Karpas-422 (cell line): ENCODE measurements around the gene HPN. TPM values are rescaled to one million over a fixed set of nuclear protein-coding genes. Genes with fewer than 3 reads are reported as not detected.

Experiments
- DNase-seq: peaks from one replicate; pipeline ENCODE4 v3.0.0-alpha.2; 2015
- H2AFZ ChIP-seq: fragments of 200-600 bp; sonication (generic); 2 replicates; pipeline ENCODE4 v1.6.1; 2014; ENCODE audit warnings: antibody characterized with exemption, low read length, mixed read lengths
- H3K27ac ChIP-seq: fragments of 200-600 bp; sonication (generic); 2 replicates; pipeline ENCODE4 v1.5.1; 2014; ENCODE audit warnings: mild to moderate bottlenecking, low read length, moderate library complexity
- H3K27me3 ChIP-seq: fragments of 200-600 bp; sonication (generic); 2 replicates; pipeline ENCODE4 v1.6.1; 2014; ENCODE audit warnings: low read length, mixed read lengths
- H3K36me3 ChIP-seq: fragments of 200-600 bp; sonication (generic); 2 replicates; pipeline ENCODE4 v1.6.1; 2014; ENCODE audit warnings: low read length, mixed read lengths; ENCODE audit not compliant: insufficient read depth
- H3K4me1 ChIP-seq: fragments of 200-600 bp; sonication (generic); 2 replicates; pipeline ENCODE4 v1.6.1; 2014; ENCODE audit warnings: mild to moderate bottlenecking, low read length, mixed read lengths
- H3K4me2 ChIP-seq: fragments of 200-600 bp; sonication (generic); 2 replicates; pipeline ENCODE4 v1.6.1; 2014; ENCODE audit warnings: low read length, low read depth, mild to moderate bottlenecking; ENCODE audit not compliant: poor library complexity, severe bottlenecking
- H3K4me3 ChIP-seq: fragments of 200-600 bp; sonication (generic); 2 replicates; pipeline ENCODE4 v1.5.1; 2014; ENCODE audit warnings: mild to moderate bottlenecking, antibody characterized with exemption, low read length, mixed read lengths
- H3K79me2 ChIP-seq: fragments of 200-600 bp; sonication (generic); 2 replicates; pipeline ENCODE4 v1.6.1; 2014; ENCODE audit warnings: mild to moderate bottlenecking, low read length, mixed read lengths
- H3K9ac ChIP-seq: fragments of 200-600 bp; sonication (generic); 2 replicates; pipeline ENCODE4 v1.6.0; 2014; ENCODE audit warnings: low read length
- H3K9me2 ChIP-seq: fragments of 200-600 bp; sonication (generic), shearing (Covaris generic); replicated peaks from 2 replicates; pipeline ENCODE4 v1.6.0; 2014; ENCODE audit warnings: mild to moderate bottlenecking, low read length, moderate library complexity; ENCODE audit not compliant: insufficient read depth
- H3K9me3 ChIP-seq: fragments of 300-700, 200-600 bp; sonication (generic); 2 replicates; pipeline ENCODE4 v1.6.1; 2014; ENCODE audit warnings: low read length, mixed read lengths
- H4K20me1 ChIP-seq: fragments of 200-600 bp; sonication (generic); 2 replicates; pipeline ENCODE4 v1.6.1; 2014; ENCODE audit warnings: mild to moderate bottlenecking, antibody characterized with exemption, low read length, low read depth; ENCODE audit not compliant: insufficient read depth
- total RNA-seq: library from RNA; depleted of rRNA; stranded (reverse); fragments of >200 nt; shearing (Covaris generic); gene quantifications from 2 replicates; pipeline ENCODE4 v1.2.3, GENCODE V29; 2014; ENCODE audit warnings: low replicate concordance

Gene HPN
- total RNA-seq, 1 experiment from 2014 or later, result 0.11 TPM

DNA sequence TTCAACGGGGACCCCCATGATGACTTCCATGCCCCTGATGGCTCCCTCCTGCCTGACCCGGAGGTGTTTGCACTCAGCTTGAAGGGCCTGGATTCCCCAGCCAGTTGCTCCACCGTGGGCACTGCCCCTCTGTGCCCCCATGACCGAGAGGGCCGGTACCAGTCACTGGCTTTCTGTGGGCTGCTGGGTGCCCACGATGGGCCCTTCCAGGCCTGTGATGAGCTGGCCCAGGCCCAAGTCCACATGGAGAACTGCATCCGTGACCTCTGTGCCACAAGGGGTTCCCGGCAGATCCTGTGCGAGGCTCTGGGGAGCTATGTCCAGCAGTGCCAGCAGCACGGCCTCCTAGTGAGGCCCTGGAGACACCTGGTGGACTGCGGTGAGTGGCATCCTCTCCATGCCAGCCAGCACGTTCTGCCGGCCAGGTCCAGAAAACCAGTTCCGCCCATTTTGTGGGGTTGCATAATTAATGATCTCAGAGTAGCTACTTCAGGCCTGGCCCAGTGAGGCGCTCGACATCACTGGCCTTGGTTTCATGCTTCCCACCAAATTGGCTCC lies 39.2 kb downstream of the HPN start:
- no peaks in the 10 kb centered on the region for H4K20me1 ChIP-seq
- no peak overlapping the region for H3K9ac ChIP-seq
- H3K4me2 ChIP-seq, result no peak overlapping the region
- DNase-seq, result no peak
- H2AFZ ChIP-seq, result no peak overlapping the region
- H3K4me1 ChIP-seq, result peaks cover 30% of the 10 kb centered on the region
- H3K9me2 ChIP-seq, result no peaks in the 10 kb centered on the region
- H3K4me3 ChIP-seq, result no peak overlapping the region
- no peak overlapping the region for H3K27ac ChIP-seq
- H3K9me3 ChIP-seq, result no peaks in the 10 kb centered on the region
- H3K79me2 ChIP-seq, result no peaks in the 10 kb centered on the region
- no peaks in the 10 kb centered on the region for H3K27me3 ChIP-seq
- no peaks in the 10 kb centered on the region for H3K36me3 ChIP-seq

DNA sequence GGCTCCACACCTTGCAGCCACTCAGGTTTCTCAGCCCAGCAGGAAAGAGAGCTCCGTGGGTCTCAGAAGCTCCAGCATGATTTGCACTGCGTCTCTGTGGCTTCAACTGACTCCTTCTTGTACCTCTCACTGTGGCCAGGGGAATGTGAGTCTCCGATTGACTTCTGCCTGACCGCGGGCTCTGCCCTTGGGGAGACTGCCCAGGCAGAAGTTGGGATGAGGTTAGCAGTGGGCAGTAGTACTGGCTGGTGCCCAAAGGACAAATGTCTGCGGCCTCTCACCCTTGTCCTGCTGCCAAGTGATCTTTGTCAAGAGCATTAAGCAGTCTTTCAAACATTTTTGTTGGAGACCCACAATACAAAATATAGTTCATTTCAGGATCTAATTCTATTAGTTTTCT lies 39.7 kb downstream of the HPN start:
- H3K27ac ChIP-seq, result no peak overlapping the region
- H3K9me2 ChIP-seq, result no peaks in the 10 kb centered on the region
- no peak overlapping the region for H3K4me2 ChIP-seq
- no peak overlapping the region for H3K9ac ChIP-seq
- H3K27me3 ChIP-seq, result no peaks in the 10 kb centered on the region
- no peak overlapping the region for H3K4me3 ChIP-seq
- no peaks in the 10 kb centered on the region for H3K79me2 ChIP-seq
- H4K20me1 ChIP-seq, result no peaks in the 10 kb centered on the region
- H3K4me1 ChIP-seq, result peaks cover 35% of the 10 kb centered on the region
- no peak overlapping the region for H2AFZ ChIP-seq
- no peak for DNase-seq
- H3K36me3 ChIP-seq, result no peaks in the 10 kb centered on the region
- H3K9me3 ChIP-seq, result no peaks in the 10 kb centered on the region

DNA sequence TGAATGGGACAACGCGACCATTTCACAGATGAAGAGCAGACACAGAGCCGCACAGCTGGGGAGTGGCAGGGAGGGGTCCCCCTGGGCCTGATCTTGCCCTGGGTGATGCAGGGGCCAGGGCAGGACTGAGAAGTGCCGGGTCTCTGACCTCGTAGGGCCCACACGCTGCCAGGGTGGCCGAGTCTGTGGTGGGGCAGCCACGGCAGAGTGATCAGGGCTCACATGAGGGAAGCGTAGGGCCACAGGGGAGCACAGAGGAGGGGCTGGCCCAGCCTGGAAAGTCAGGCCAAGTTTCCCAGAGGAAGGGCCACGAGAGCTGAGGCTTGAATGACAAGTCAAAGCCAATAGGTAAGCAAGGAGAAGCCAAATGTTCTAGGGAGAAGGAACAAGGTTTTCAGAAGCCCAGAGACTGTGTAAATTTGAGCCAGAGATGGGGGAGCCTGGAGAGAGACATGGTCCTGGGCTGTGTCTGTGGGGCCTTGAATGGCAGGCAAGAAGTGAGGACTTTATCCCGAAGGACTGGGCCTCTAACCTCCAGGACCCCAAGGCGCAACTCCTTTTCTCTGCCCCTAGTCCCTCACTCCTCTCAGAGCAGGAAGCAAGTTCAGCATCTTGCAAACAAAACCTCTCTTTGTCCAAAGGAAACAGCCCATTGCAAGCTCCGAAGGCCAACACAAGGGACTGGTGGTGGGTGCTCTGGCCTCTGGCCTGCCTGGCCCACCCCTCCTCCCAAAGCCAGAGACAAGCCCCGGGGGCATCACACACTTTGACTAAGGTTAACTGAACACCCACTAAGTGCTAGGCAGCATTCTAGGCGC lies 42.4 kb downstream of the HPN start:
- no peak overlapping the region for H3K4me3 ChIP-seq
- no peaks in the 10 kb centered on the region for H4K20me1 ChIP-seq
- peak overlapping the region; percentile 68 for H2AFZ ChIP-seq
- peaks cover 50% of the 10 kb centered on the region for H3K4me1 ChIP-seq
- peak overlapping the region; percentile 58 for H3K9ac ChIP-seq
- no peaks in the 10 kb centered on the region for H3K79me2 ChIP-seq
- no peaks in the 10 kb centered on the region for H3K9me3 ChIP-seq
- no peaks in the 10 kb centered on the region for H3K27me3 ChIP-seq
- peak overlapping the region; percentile 53 for H3K4me2 ChIP-seq
- H3K27ac ChIP-seq, result peak overlapping the region; percentile 98
- H3K36me3 ChIP-seq, result no peaks in the 10 kb centered on the region
- no peaks in the 10 kb centered on the region for H3K9me2 ChIP-seq
- peak; percentile 57 for DNase-seq

DNA sequence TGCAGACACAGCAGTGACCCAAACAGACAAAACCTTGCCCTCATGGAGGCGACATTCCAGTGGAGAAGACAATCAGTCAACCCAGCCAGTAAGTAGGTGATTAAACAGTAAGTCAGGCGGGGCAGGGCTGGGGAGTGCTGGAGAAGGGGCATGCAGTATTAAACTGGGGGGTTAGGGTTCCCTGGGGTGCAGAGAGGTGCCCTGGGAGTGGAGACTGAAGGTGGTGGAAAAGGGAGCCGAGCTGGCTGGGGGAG lies 42.9 kb downstream of the HPN start:
- Histone ChIP-seq H3K4me3 (no peak overlapping the region), H3K27me3 (no peaks in the 10 kb centered on the region), H4K20me1 (no peaks in the 10 kb centered on the region), H3K27ac (peak overlapping the region; percentile 98), H3K9ac (peak overlapping the region; percentile 58), H3K36me3 (no peaks in the 10 kb centered on the region), H3K4me2 (peak overlapping the region; percentile 53), H3K79me2 (no peaks in the 10 kb centered on the region), H3K9me3 (no peaks in the 10 kb centered on the region), H3K9me2 (no peaks in the 10 kb centered on the region), H3K4me1 (peaks cover 50% of the 10 kb centered on the region), H2AFZ (peak overlapping the region; percentile 68; the same call in 1 of the 2 replicates)
- DNase-seq, result no peak

DNA sequence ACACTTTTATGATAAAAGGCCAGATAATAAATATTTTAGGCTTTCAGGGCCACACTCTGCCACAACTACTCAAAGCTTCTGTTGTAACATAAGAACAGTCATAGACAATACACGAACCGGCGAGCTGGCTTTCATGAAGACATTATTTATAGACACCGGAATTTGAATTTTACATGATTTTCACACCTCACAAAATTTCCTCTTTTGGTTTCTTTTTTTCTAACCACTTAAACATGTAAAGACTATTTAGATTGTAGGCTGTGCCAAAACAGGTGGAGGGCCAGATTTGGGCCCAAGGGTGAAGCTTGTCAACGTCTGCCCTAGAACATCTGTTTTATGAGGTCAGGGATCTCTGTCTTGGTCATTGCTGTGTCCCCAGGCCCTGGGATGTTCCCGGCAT lies 44.4 kb downstream of the HPN start:
- peak overlapping the region; percentile 82 for H3K9ac ChIP-seq
- peak overlapping the region; percentile 39 for H3K4me3 ChIP-seq
- H4K20me1 ChIP-seq, result no peaks in the 10 kb centered on the region
- H3K36me3 ChIP-seq, result no peaks in the 10 kb centered on the region
- H3K9me3 ChIP-seq, result no peaks in the 10 kb centered on the region
- peak overlapping the region; percentile 98 for H3K27ac ChIP-seq
- DNase-seq, result peak; percentile 93
- peak overlapping the region; percentile 4; the same call in 1 of the 2 replicates for H2AFZ ChIP-seq
- no peaks in the 10 kb centered on the region for H3K79me2 ChIP-seq
- H3K4me1 ChIP-seq, result peaks cover 60% of the 10 kb centered on the region
- no peaks in the 10 kb centered on the region for H3K9me2 ChIP-seq
- H3K27me3 ChIP-seq, result no peaks in the 10 kb centered on the region
- H3K4me2 ChIP-seq, result peak overlapping the region; percentile 65

DNA sequence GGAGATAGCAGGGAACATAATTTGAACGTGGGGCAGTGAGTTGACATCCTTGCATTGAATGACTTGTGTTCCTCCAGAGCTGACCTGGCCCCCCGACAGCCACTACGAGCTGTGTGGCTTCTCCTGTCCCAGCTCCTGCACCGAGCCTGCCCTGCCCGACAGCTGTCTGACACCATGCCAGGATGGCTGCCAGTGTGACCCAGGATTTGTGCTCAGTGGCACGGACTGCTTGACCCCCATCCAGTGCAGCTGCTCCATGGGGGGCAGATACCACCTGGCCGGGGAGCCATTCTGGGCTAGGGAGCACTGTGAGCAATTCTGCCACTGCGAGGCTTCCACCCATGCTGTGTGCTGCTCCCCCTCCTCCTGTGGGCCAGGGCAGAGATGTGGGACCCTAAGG lies 44.9 kb downstream of the HPN start:
- peak overlapping the region; percentile 65 for H3K4me2 ChIP-seq

DNA sequence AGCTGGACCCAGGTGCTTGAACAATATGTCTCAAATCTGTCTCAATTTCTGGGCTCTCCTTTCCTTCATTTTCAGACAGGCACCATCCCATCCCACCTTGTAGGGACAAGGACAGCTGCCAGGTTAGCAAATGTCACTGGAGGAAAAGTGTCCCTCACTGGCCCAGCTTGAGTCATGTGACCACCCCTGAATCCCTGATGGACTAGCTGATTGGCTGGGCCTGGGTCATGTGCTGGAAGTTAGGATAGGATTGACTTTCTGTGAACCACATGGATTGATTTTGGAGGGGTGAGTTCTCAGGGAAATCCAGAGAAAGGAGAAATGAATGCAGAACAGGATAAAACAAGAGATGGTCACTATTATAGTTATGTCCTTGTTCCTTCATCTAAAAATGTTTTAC lies 45.9 kb downstream of the HPN start:
- H3K9ac ChIP-seq, result no peak overlapping the region
- no peak overlapping the region for H3K4me3 ChIP-seq
- H3K79me2 ChIP-seq, result no peaks in the 10 kb centered on the region
- no peaks in the 10 kb centered on the region for H4K20me1 ChIP-seq
- H3K4me1 ChIP-seq, result peaks cover 61% of the 10 kb centered on the region
- no peak overlapping the region for H2AFZ ChIP-seq
- H3K9me3 ChIP-seq, result no peaks in the 10 kb centered on the region
- H3K36me3 ChIP-seq, result no peaks in the 10 kb centered on the region
- no peaks in the 10 kb centered on the region for H3K27me3 ChIP-seq
- peak overlapping the region; percentile 98 for H3K27ac ChIP-seq
- no peak for DNase-seq
- H3K4me2 ChIP-seq, result no peak overlapping the region
- no peaks in the 10 kb centered on the region for H3K9me2 ChIP-seq

More for the DNA sequence above, 44.9 kb downstream of the HPN start:
- Histone ChIP-seq H3K79me2 (no peaks in the 10 kb centered on the region), H3K9ac (peak overlapping the region; percentile 66), H3K4me3 (peak overlapping the region; percentile 25; the same call in 1 of the 2 replicates), H2AFZ (peak overlapping the region; percentile 4; the same call in 1 of the 2 replicates), H3K27ac (peak overlapping the region; percentile 98), H4K20me1 (no peaks in the 10 kb centered on the region), H3K9me3 (no peaks in the 10 kb centered on the region), H3K27me3 (no peaks in the 10 kb centered on the region), H3K36me3 (no peaks in the 10 kb centered on the region), H3K4me1 (peaks cover 61% of the 10 kb centered on the region), H3K9me2 (no peaks in the 10 kb centered on the region)
- no peak for DNase-seq

DNA sequence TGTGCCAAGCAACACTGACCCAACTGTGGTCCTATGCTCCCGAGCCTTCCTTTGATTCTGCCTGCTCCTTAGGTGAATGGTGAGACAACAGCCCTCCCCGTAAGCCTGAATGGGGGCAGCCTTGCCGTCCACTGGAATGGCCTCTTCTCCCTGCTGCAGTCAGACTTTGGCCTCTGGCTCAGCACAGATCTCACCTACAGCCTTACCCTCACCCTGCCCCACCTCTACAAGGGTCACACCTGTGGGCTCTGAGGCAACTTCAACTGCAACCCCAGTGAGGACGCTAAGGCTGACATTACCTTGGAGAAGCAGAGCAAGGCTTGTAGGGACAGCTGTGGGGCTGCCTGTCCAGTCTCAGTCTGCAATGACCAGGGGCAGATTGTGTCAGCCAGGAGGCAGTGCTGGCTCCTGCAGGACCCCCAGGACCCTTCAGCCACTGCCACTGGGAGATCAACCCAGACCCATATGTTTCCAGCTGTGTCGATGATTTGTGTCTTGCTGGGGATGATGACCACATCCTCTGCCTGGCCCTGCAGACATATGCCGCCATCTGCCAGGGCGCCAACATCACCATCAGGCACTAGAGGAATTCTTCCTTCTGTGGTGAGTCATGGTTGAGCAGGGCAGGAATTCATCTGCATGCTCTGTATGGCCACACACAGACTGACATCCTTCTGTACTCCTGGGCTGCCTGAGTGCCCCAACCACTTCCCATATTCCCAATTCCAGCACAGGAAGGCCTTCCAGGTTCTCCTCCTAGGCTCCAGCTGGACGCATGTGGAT lies 46.8 kb downstream of the HPN start:
- no peak for DNase-seq
- H3K9ac ChIP-seq, result no peak overlapping the region
- H3K4me3 ChIP-seq, result no peak overlapping the region
- H3K36me3 ChIP-seq, result no peaks in the 10 kb centered on the region
- no peak overlapping the region for H2AFZ ChIP-seq
- H4K20me1 ChIP-seq, result no peaks in the 10 kb centered on the region
- H3K4me2 ChIP-seq, result no peak overlapping the region
- H3K79me2 ChIP-seq, result no peaks in the 10 kb centered on the region
- no peaks in the 10 kb centered on the region for H3K9me2 ChIP-seq
- no peaks in the 10 kb centered on the region for H3K27me3 ChIP-seq
- H3K27ac ChIP-seq, result no peak overlapping the region
- H3K4me1 ChIP-seq, result peaks cover 55% of the 10 kb centered on the region
- no peaks in the 10 kb centered on the region for H3K9me3 ChIP-seq
